ENCODE data around the gene MARCO. TPM values are rescaled to one million over a fixed set of nuclear protein-coding genes. Genes with fewer than 3 reads are reported as not detected.

Gene MARCO
- total and polyA plus RNA-seq, 2 experiments from 2014 or later, result not detected

DNA sequence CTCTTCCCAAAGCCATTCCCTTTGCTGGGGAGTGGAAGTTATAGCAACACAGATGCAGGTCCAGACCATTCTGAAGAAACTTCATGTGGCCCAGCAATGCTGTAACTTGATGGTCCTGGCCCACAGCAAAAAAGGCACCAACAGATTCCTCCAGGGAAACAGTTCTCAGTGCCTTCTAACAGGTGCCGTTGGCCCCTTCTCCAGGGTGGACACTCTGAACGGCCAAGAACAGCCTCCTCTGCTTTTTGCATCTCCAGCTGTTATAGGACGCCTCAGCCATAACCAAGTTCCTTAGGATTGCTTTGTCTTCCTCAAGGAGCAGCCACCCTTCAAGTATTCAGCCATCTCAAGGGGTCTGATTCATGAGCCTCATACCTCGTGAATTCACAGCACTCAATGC lies 38.0 kb downstream of the MARCO start (continued):
- TF ChIP-seq, protein P1, sequence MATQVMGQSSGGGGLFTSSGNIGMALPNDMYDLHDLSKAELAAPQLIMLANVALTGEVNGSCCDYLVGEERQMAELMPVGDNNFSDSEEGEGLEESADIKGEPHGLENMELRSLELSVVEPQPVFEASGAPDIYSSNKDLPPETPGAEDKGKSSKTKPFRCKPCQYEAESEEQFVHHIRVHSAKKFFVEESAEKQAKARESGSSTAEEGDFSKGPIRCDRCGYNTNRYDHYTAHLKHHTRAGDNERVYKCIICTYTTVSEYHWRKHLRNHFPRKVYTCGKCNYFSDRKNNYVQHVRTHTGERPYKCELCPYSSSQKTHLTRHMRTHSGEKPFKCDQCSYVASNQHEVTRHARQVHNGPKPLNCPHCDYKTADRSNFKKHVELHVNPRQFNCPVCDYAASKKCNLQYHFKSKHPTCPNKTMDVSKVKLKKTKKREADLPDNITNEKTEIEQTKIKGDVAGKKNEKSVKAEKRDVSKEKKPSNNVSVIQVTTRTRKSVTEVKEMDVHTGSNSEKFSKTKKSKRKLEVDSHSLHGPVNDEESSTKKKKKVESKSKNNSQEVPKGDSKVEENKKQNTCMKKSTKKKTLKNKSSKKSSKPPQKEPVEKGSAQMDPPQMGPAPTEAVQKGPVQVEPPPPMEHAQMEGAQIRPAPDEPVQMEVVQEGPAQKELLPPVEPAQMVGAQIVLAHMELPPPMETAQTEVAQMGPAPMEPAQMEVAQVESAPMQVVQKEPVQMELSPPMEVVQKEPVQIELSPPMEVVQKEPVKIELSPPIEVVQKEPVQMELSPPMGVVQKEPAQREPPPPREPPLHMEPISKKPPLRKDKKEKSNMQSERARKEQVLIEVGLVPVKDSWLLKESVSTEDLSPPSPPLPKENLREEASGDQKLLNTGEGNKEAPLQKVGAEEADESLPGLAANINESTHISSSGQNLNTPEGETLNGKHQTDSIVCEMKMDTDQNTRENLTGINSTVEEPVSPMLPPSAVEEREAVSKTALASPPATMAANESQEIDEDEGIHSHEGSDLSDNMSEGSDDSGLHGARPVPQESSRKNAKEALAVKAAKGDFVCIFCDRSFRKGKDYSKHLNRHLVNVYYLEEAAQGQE (IDR thresholded peaks at IDR 0.05; ENCODE audit: unreplicated experiment), result no peak
- TF ChIP-seq STAT1 (IDR thresholded peaks at IDR 0.05; ENCODE audit: unreplicated experiment), result no peak
- TF ChIP-seq CREB1 (CRISPR knock-in tag; IDR thresholded peaks at IDR 0.05; ENCODE audit: low read depth), result no peak

DNA sequence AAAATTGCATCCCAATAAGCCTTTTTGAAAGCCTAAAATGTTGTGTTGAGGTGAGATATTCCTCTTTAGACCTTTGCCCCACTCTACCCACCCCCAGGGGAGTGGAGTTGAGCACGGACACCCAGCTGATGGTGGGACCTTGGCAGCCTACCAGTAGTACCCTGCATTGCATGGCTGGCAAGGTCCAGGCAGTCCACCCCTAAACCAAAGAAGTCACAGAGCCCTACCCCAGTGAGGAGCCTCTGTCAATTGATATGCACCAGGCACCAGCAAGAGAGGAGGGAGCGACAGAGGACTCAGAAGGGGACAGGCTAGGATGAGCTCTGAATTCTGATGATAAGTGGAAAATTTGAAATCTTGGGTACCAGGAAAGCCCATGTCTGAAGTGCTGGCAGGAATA lies 38.6 kb downstream of the MARCO start:
- H3K27ac ChIP-seq (ENCODE audit: low read depth), result no peak overlapping the region
- H3K36me3 ChIP-seq (ENCODE audit: insufficient read depth), result no peaks in the 10 kb centered on the region
- ATAC-seq (no peak), DNase-seq (ENCODE audit: low spot score) (no peak)
- no peak overlapping the region for H3K4me3 Mint-ChIP-seq
- H3K4me2 ChIP-seq, result no peak overlapping the region
- no peaks in the 10 kb centered on the region for H4K20me1 ChIP-seq (replicated peaks; ENCODE audit: insufficient read depth)
- H3K9me3 Mint-ChIP-seq, result peaks cover 3% of the 10 kb centered on the region; the same call in 1 of the 3 replicates
- TF ChIP-seq, protein P2, sequence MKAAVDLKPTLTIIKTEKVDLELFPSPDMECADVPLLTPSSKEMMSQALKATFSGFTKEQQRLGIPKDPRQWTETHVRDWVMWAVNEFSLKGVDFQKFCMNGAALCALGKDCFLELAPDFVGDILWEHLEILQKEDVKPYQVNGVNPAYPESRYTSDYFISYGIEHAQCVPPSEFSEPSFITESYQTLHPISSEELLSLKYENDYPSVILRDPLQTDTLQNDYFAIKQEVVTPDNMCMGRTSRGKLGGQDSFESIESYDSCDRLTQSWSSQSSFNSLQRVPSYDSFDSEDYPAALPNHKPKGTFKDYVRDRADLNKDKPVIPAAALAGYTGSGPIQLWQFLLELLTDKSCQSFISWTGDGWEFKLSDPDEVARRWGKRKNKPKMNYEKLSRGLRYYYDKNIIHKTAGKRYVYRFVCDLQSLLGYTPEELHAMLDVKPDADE (IDR thresholded peaks at IDR 0.05), result no peak
- TF ChIP-seq NANOG (IDR thresholded peaks at IDR 0.05; ENCODE audit: borderline replicate concordance) (no peak), ZNF331 (CRISPR knock-in tag; IDR thresholded peaks at IDR 0.05; ENCODE audit: low read depth) (no peak), CTCF (conservative IDR thresholded peaks at IDR 0.05; ENCODE audit: low read depth in 2 of 2) (no peak), CREB1 (CRISPR knock-in tag; IDR thresholded peaks at IDR 0.05; ENCODE audit: low read depth) (no peak)
- TF ChIP-seq, protein P3, sequence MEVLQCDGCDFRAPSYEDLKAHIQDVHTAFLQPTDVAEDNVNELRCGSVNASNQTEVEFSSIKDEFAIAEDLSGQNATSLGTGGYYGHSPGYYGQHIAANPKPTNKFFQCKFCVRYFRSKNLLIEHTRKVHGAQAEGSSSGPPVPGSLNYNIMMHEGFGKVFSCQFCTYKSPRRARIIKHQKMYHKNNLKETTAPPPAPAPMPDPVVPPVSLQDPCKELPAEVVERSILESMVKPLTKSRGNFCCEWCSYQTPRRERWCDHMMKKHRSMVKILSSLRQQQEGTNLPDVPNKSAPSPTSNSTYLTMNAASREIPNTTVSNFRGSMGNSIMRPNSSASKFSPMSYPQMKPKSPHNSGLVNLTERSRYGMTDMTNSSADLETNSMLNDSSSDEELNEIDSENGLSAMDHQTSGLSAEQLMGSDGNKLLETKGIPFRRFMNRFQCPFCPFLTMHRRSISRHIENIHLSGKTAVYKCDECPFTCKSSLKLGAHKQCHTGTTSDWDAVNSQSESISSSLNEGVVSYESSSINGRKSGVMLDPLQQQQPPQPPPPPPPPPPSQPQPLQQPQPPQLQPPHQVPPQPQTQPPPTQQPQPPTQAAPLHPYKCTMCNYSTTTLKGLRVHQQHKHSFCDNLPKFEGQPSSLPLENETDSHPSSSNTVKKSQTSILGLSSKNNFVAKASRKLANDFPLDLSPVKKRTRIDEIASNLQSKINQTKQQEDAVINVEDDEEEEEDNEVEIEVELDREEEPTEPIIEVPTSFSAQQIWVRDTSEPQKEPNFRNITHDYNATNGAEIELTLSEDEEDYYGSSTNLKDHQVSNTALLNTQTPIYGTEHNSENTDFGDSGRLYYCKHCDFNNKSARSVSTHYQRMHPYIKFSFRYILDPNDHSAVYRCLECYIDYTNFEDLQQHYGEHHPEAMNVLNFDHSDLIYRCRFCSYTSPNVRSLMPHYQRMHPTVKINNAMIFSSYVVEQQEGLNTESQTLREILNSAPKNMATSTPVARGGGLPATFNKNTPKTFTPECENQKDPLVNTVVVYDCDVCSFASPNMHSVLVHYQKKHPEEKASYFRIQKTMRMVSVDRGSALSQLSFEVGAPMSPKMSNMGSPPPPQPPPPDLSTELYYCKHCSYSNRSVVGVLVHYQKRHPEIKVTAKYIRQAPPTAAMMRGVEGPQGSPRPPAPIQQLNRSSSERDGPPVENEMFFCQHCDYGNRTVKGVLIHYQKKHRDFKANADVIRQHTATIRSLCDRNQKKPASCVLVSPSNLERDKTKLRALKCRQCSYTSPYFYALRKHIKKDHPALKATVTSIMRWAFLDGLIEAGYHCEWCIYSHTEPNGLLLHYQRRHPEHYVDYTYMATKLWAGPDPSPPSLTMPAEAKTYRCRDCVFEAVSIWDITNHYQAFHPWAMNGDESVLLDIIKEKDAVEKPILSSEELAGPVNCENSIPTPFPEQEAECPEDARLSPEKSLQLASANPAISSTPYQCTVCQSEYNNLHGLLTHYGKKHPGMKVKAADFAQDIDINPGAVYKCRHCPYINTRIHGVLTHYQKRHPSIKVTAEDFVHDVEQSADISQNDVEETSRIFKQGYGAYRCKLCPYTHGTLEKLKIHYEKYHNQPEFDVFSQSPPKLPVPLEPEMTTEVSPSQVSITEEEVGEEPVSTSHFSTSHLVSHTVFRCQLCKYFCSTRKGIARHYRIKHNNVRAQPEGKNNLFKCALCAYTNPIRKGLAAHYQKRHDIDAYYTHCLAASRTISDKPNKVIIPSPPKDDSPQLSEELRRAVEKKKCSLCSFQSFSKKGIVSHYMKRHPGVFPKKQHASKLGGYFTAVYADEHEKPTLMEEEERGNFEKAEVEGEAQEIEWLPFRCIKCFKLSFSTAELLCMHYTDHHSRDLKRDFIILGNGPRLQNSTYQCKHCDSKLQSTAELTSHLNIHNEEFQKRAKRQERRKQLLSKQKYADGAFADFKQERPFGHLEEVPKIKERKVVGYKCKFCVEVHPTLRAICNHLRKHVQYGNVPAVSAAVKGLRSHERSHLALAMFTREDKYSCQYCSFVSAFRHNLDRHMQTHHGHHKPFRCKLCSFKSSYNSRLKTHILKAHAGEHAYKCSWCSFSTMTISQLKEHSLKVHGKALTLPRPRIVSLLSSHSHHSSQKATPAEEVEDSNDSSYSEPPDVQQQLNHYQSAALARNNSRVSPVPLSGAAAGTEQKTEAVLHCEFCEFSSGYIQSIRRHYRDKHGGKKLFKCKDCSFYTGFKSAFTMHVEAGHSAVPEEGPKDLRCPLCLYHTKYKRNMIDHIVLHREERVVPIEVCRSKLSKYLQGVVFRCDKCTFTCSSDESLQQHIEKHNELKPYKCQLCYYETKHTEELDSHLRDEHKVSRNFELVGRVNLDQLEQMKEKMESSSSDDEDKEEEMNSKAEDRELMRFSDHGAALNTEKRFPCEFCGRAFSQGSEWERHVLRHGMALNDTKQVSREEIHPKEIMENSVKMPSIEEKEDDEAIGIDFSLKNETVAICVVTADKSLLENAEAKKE (CRISPR knock-in tag; IDR thresholded peaks at IDR 0.05), result no peak
- TF ChIP-seq, protein P1 (IDR thresholded peaks at IDR 0.05; ENCODE audit: unreplicated experiment), result no peak
- no peaks in the 10 kb centered on the region for H3F3A ChIP-seq (replicated peaks; ENCODE audit: low read depth)
- no peaks in the 10 kb centered on the region for H3K4me1 ChIP-seq (ENCODE audit: insufficient read depth)
- no peak overlapping the region for H3K4me3 ChIP-seq
- 0 out of 2 replicates have a peak, but pooled peaks cover 5% of the 10 kb centered on the region for H3K27me3 ChIP-seq (ENCODE audit: insufficient read depth)
- H3K9me2 ChIP-seq (ENCODE audit: insufficient read depth), result no peaks in the 10 kb centered on the region
- H3K79me2 ChIP-seq (replicated peaks; ENCODE audit: insufficient read depth), result no peaks in the 10 kb centered on the region
- H3K36me3 Mint-ChIP-seq (ENCODE audit: low read depth), result no peaks in the 10 kb centered on the region; the same call in 2 of the 3 replicates
- no peak overlapping the region for H2AFZ ChIP-seq
- peaks cover 7% of the 10 kb centered on the region for H3K27me3 Mint-ChIP-seq (ENCODE audit: insufficient read depth, low read depth, poor library complexity)
- H3K27ac Mint-ChIP-seq, result no peak overlapping the region
- H3K4me1 Mint-ChIP-seq, result no peaks in the 10 kb centered on the region
